K562 (cell line): ENCODE measurements around the gene PRDM15. TPM values are rescaled to one million over a fixed set of nuclear protein-coding genes. Genes with fewer than 3 reads are reported as not detected.

Source experiments
- ATAC-seq: fragments of 200-7000 bp; cut with Tn5 transposase; 3 replicates; pipeline ENCODE4 v1.9.1; 2020; ENCODE audit warnings: moderate library complexity
- BruUV-seq: library from RNA; stranded (reverse); fragments of 400-500 nt; replicated peaks from 2 replicates; lab custom pipeline; 2021; lab: Mats Ljungman, UMichigan
- CTCF ChIA-PET: fragments of 300-600 bp; formaldehyde crosslinking; extraction: SDS; loops from one replicate; lab custom pipeline; 2021; ENCODE audit warnings: low intra/inter-chr PET ratio; lab: Yijun Ruan, JAX
- POLR2A ChIA-PET: fragments of 300-600, 350-650 bp; sonication (Branson Sonifier 250); formaldehyde crosslinking; extraction: SDS; loops from one replicate; lab custom pipeline; 2021; ENCODE audit warnings: antibody characterized with exemption, inconsistent platforms; lab: Yijun Ruan, JAX
- DNase-seq, 4 experiments: peaks; one replicate each; pipeline versions ENCODE4 v3.0.0 to v3.0.0-alpha.2; 2011 to 2018; ENCODE audit warnings: low spot score in 3 of 4, mixed read lengths in 3 of 4; ENCODE audit errors: extremely low read depth in 1 of 4
- FAIRE-seq: peaks from 2 replicates; lab custom pipeline; 2011; peaks lifted over from hg19 to GRCh38; lab: Jason Lieb, UNC
- H2AFZ ChIP-seq: 2 replicates; pipeline ENCODE4 v1.6.0; 2011; ENCODE audit warnings: low read depth, low read length, control low read depth, inconsistent platforms
- H3K27ac ChIP-seq: fragments of 200-600 bp; 3 replicates; pipeline ENCODE4 v1.8.0; 2011; ENCODE audit warnings: low read depth, mild to moderate bottlenecking, control low read depth, inconsistent platforms, low read length, moderate library complexity, mixed read lengths; ENCODE audit errors: extremely low read depth
- H3K27me3 ChIP-seq, 2 experiments: fragments of 300-600 bp in 1 of 2; 2 replicates in 1 of 2; 3 replicates in 1 of 2; pipeline versions ENCODE4 v1.6.0 to v1.8.0; 2011; ENCODE audit warnings: inconsistent platforms in 2 of 2, low read length in 2 of 2, mild to moderate bottlenecking in 1 of 2, mixed read lengths in 1 of 2, moderate library complexity in 1 of 2; ENCODE audit not compliant: control insufficient read depth in 2 of 2, insufficient read depth in 2 of 2
- H3K36me3 ChIP-seq: fragments of 300-600 bp; 3 replicates; pipeline ENCODE4 v1.8.0; 2011; ENCODE audit warnings: mild to moderate bottlenecking, low read length, inconsistent platforms; ENCODE audit not compliant: control insufficient read depth, insufficient read depth
- H3K4me1 ChIP-seq, 2 experiments: fragments of 200-600 bp in 1 of 2; replicated peaks in 1 of 2; 2 replicates in 1 of 2; 3 replicates in 1 of 2; pipeline versions ENCODE4 v1.5.1 to v1.8.0; 2011; ENCODE audit warnings: inconsistent platforms in 2 of 2, low read length in 2 of 2, mild to moderate bottlenecking in 1 of 2, mixed read lengths in 1 of 2, moderate library complexity in 1 of 2; ENCODE audit not compliant: control insufficient read depth in 2 of 2, insufficient read depth in 2 of 2
- H3K4me2 ChIP-seq: 2 replicates; pipeline ENCODE4 v1.6.1; 2011; ENCODE audit warnings: low read length, control low read depth, inconsistent platforms, mixed read lengths; ENCODE audit not compliant: insufficient read depth
- H3K4me3 ChIP-seq: fragments of 200-600 bp; sonication (generic), shearing (Covaris generic); 2 replicates; pipeline ENCODE4 v1.5.1; 2016; ENCODE audit warnings: control low read depth, inconsistent platforms
- H3K79me2 ChIP-seq: fragments of 200-600 bp; 3 replicates; pipeline ENCODE4 v1.8.0; 2011; ENCODE audit warnings: low read length, inconsistent platforms; ENCODE audit not compliant: control insufficient read depth, insufficient read depth
- H3K9ac ChIP-seq, 2 experiments: 2 replicates each; pipeline versions ENCODE4 v1.6.0 to v1.6.1; 2011; ENCODE audit warnings: low read depth in 2 of 2, low read length in 2 of 2, control low read depth in 1 of 2, inconsistent platforms in 1 of 2, mild to moderate bottlenecking in 1 of 2, mixed read lengths in 1 of 2; ENCODE audit not compliant: insufficient read depth in 1 of 2
- H3K9me1 ChIP-seq: one replicate; pipeline ENCODE4 v1.6.0; 2011; ENCODE audit warnings: inconsistent platforms, mild to moderate bottlenecking, low read length, moderate library complexity; ENCODE audit not compliant: control insufficient read depth, insufficient read depth
- H3K9me3 ChIP-seq: replicated peaks from 2 replicates; pipeline ENCODE4 v1.5.1; 2011; ENCODE audit warnings: low read depth, low read length, inconsistent platforms; ENCODE audit not compliant: control insufficient read depth, insufficient read depth
- H4K20me1 ChIP-seq: replicated peaks from 2 replicates; pipeline ENCODE4 v1.6.1; 2011; ENCODE audit warnings: low read length, inconsistent platforms, mixed read lengths; ENCODE audit not compliant: control insufficient read depth, insufficient read depth
- DEAF1 ChIP-seq: fragments of 450-650 bp; formaldehyde crosslinking; IDR thresholded peaks from 2 replicates; pipeline ENCODE4 v1.4.0; 2020; ENCODE audit warnings: mild to moderate bottlenecking, moderate library complexity
- FOXJ3 ChIP-seq: sonication (generic); formaldehyde crosslinking; IDR thresholded peaks from 2 replicates; pipeline ENCODE4 v1.4.0; 2020; ENCODE audit warnings: mild to moderate bottlenecking, missing genetic modification reagents
- GTF2A2 ChIP-seq: IDR thresholded peaks from 2 replicates; pipeline ENCODE4 v1.6.1; 2016; ENCODE audit warnings: mild to moderate bottlenecking, missing genetic modification characterization, missing compliant biosample characterization
- MTA2 ChIP-seq: fragments of 450-650 bp; IDR thresholded peaks from 2 replicates; pipeline ENCODE4 v1.6.1; 2016; ENCODE audit warnings: low read depth
- MYBL2 ChIP-seq, 2 experiments: fragments of 450-650 bp in 1 of 2; sonication (generic) in 1 of 2; formaldehyde crosslinking in 1 of 2; IDR thresholded peaks; 2 replicates each; pipeline versions ENCODE4 v1.6.1 to v1.8.1; 2017 to 2022; ENCODE audit warnings: borderline replicate concordance in 1 of 2, inconsistent platforms in 1 of 2, low read depth in 1 of 2, mild to moderate bottlenecking in 1 of 2, missing genetic modification reagents in 1 of 2, moderate library complexity in 1 of 2
- NFATC3 ChIP-seq: fragments of 450-650 bp; IDR thresholded peaks from 2 replicates; pipeline ENCODE4 v1.6.1; 2017; ENCODE audit warnings: mild to moderate bottlenecking
- SAFB ChIP-seq: fragments of 200-400 bp; formaldehyde crosslinking; IDR thresholded peaks from 2 replicates; pipeline ENCODE4 v1.6.1; 2017; ENCODE audit warnings: low read depth, low read length, borderline replicate concordance
- TCF15 ChIP-seq: fragments of 250-450 bp; sonication (Bioruptor Pico); IDR thresholded peaks from 2 replicates; pipeline ENCODE4 v1.8.0; 2022; ENCODE audit warnings: moderate library complexity, mild to moderate bottlenecking, inconsistent platforms
- ZNF655 ChIP-seq: fragments of 250-450 bp; sonication (Bioruptor Pico); IDR thresholded peaks from 2 replicates; pipeline ENCODE4 v1.5.0; 2021
- ZNF699 ChIP-seq: fragments of 250-450 bp; sonication (Bioruptor Pico); IDR thresholded peaks from 2 replicates; pipeline ENCODE4 v1.8.0; 2021; ENCODE audit warnings: mild to moderate bottlenecking, moderate library complexity; ENCODE audit not compliant: insufficient replicate concordance
- WGBS: fragments of 100-300 bp; shearing (Covaris generic); methylation state at CpG from one replicate; pipeline ENCODE4 v1.1.6; 2016; ENCODE audit warnings: low coverage, mixed read lengths; ENCODE audit not compliant: insufficient coverage; ENCODE audit errors: missing lambda C conversion rate; 5-methylcytosine and 5-hydroxymethylcytosine counted together
- in situ Hi-C: fragments of 300-500 bp; cut with MboI; formaldehyde crosslinking; loops from 4 replicates; pipeline ENCODE4 v1.15.0; 2018; ENCODE audit warnings: inconsistent platforms, mixed read lengths
- intact Hi-C: fragments of 100-400 bp; cut with micrococcal nuclease; formaldehyde crosslinking; loops from 2 replicates; pipeline ENCODE4 v1.14.2; 2022
- polyA plus RNA-seq, 8 experiments: library from polyadenylated mRNA; depleted of rRNA in 4 of 8; stranded (reverse) in 5 of 8; unstranded in 3 of 8; fragments of >200 nt; fragmentation: Nextera tagmentation in 2 of 8; fragmentation: Illumina TruSeq in 1 of 8; extraction: Ambion mirVana in 2 of 8; extraction: Trizol in 1 of 8; gene quantifications; 2 replicates each; pipeline versions ENCODE4 v1.2.1 to v1.2.3, GENCODE V29; 2011 to 2014; ENCODE audit warnings: inconsistent platforms in 1 of 8, missing spikeins in 1 of 8
- total RNA-seq, 7 experiments: library from RNA; depleted of rRNA in 6 of 7; stranded (reverse); fragments of >200 nt in 6 of 7; fragmentation: Illumina TruSeq in 2 of 7; extraction: Trizol in 2 of 7; gene quantifications; 2 replicates each; pipeline versions ENCODE4 v1.2.1 to v1.2.3, GENCODE V29; 2011 to 2021; ENCODE audit warnings: low replicate concordance in 1 of 7

Gene PRDM15
- total and polyA plus RNA-seq, 9 of the 15 experiments (the other 6 are each of a cell fraction or from before 2014, with no cell fraction given), result 0.93 to 9.2 (median 6.2) TPM

- intact Hi-C loops (loop anchor here (2.0 kb wide), 1 partner anchor 30 kb away; no protein-coding TSS in a partner anchor), in situ Hi-C loops (no loop called here)
- no peaks in the 10 kb centered on the region for H4K20me1 ChIP-seq
- no peak overlapping the region for H3K4me3 ChIP-seq
- H3K9me1 ChIP-seq, result no peaks in the 10 kb centered on the region
- H3K36me3 ChIP-seq, result peaks cover 35% of the 10 kb centered on the region; the same call in 2 of the 3 replicates
- POLR2A ChIA-PET, result interaction anchor here (0.9 to 1.3 kb wide), 3 partner anchors 10 to 33 kb away, joined by 3 to 5 read pairs (median 3); partner anchors contain the start of gene PRDM15
- DNase-seq, result no peak
- H3K27ac ChIP-seq, result no peak overlapping the region
- peak overlapping the region in 1 of 2 experiments; percentile 7; a peak in 1 of 4 replicates for H3K9ac ChIP-seq
- peaks cover 14 to 27% of the 10 kb centered on the region in 2 experiments; a peak in 4 of 5 replicates for H3K4me1 ChIP-seq
- WGBS, result 79% methylated on average over 7 of the region's 7 CpGs
- H3K9me3 ChIP-seq, result no peaks in the 10 kb centered on the region
- H3K4me2 ChIP-seq, result no peak overlapping the region
- CTCF ChIA-PET, result interaction anchor here (1.6 kb wide), 1 partner anchor 30 kb away, joined by 3 read pairs; no protein-coding TSS in a partner anchor
- no peaks in the 10 kb centered on the region for H3K27me3 ChIP-seq
- H2AFZ ChIP-seq, result no peak overlapping the region; the same call in 1 of the 2 replicates
- no peak for FAIRE-seq
- no peaks in the 10 kb centered on the region for H3K79me2 ChIP-seq
- no peak for ATAC-seq
- BruUV-seq, result no TSS peak
- no peak for TF ChIP-seq NFATC3
Observed at GRCh38 chr21:41846536-41846935, 32.6 kb downstream of the PRDM15 start.

GRCh38 chr21:41846033-41846317, 33.2 kb downstream of the PRDM15 start:
- DNase-seq (no peak), ATAC-seq (peak; percentile 23; the same call in 1 of the 3 replicates), FAIRE-seq (no peak)
- H3K27ac ChIP-seq, result peak overlapping the region; percentile 66; the same call in 1 of the 3 replicates
- H3K9me3 ChIP-seq, result no peaks in the 10 kb centered on the region
- intact Hi-C loops (loop anchor here (2.0 kb wide), 1 partner anchor 29 kb away; no protein-coding TSS in a partner anchor), in situ Hi-C loops (no loop called here)
- no peak overlapping the region for H3K9ac ChIP-seq
- H3K36me3 ChIP-seq, result peaks cover 30% of the 10 kb centered on the region; the same call in 2 of the 3 replicates
- ChIA-PET CTCF (no interaction called here), POLR2A (interaction anchor here (0.8 to 0.9 kb wide), 2 partner anchors 10 to 33 kb away, joined by 3 to 5 read pairs; partner anchors contain the start of gene PRDM15)
- no peaks in the 10 kb centered on the region for H3K79me2 ChIP-seq
- no peak overlapping the region; the same call in 1 of the 2 replicates for H3K4me2 ChIP-seq
- BruUV-seq, result no TSS peak
- WGBS, result 73% methylated on average over 6 of the region's 6 CpGs
- H3K9me1 ChIP-seq, result no peaks in the 10 kb centered on the region
- peaks cover 14 to 23% of the 10 kb centered on the region in 2 experiments; a peak in 4 of 5 replicates for H3K4me1 ChIP-seq
- H4K20me1 ChIP-seq, result no peaks in the 10 kb centered on the region
- no peak overlapping the region for H3K4me3 ChIP-seq
- H3K27me3 ChIP-seq, result no peaks in the 10 kb centered on the region
- no peak for TF ChIP-seq SAFB
- TF ChIP-seq ZNF655 (CRISPR knock-in tag), result no peak
- TF ChIP-seq GTF2A2 (tag), result no peak
- TF ChIP-seq ZNF699 (CRISPR knock-in tag), result no peak
- TF ChIP-seq DEAF1 (CRISPR knock-in tag), result no peak
- no peak for TF ChIP-seq MTA2
- no peak for TF ChIP-seq TCF15 (CRISPR knock-in tag)
- no peak for TF ChIP-seq FOXJ3 (CRISPR knock-in tag)
- TF ChIP-seq MYBL2 (IDR thresholded peaks at IDR 0.05; ENCODE audit: low read depth), result no peak
- TF ChIP-seq MYBL2 (CRISPR knock-in tag; IDR thresholded peaks at IDR 0.05; ENCODE audit: borderline replicate concordance), result no peak
- no peak overlapping the region for H2AFZ ChIP-seq
